ENCODE results near the gene PPFIBP2. TPM values are rescaled to one million over a fixed set of nuclear protein-coding genes. Genes with fewer than 3 reads are reported as not detected.

The PPFIBP2 gene
- total and polyA plus RNA-seq, 2 donors (not counting 1 experiment from before 2014, with no cell fraction given) = 22.3 to 175 TPM

DNA sequence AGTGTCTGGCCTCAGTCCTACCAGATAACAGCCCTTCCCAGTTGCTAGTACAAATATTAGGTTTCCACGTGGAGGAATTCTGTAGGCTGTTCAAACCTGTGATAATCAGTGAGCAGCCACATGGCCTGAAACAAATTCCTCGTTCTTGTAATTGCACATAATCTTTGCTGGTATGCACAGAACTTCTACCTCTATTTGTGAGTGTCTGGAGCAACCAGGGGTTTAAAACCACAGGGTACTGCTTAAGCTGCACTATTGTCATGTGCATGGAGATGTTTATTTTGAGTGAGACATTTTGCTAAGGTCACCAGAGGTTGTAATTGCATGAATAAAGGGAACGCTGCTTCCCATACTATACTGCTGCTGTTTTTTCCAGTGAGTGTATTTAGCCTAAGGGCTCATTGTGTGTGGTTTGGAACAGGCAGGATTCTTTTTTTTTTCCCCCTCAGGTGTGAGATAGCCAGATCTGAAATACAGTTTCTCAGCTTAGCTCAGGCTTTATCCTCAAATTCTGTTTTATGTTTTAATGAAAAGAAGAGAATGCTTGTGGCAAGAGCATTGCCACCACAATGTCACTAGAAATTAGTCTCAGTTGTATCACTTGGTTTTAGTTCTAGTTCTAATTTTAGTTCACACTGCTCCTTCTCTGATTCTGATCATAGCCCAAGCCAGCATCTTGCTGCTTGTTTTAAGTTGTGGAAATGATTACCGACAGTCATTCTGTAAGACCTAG is 99.0 kb downstream of the PPFIBP2 start:
- Histone ChIP-seq H3K9ac (ENCODE audit: low read length) (no peak overlapping the region), H3K4me2 (replicated peaks; ENCODE audit: low read depth, low read length, poor library complexity, severe bottlenecking) (no peak overlapping the region), H2AFZ (ENCODE audit: insufficient read depth, low read depth, low read length, poor library complexity, severe bottlenecking) (no peak overlapping the region), H3K9me3 (ENCODE audit: control extremely low read depth in 1 of 3, control insufficient read depth in 2 of 3, insufficient read depth in 1 of 3, low read length in 2 of 3) (no peaks in the 10 kb centered on the region), H3K27me3 (replicated peaks in 1 of 4; ENCODE audit: control extremely low read depth in 1 of 4, control insufficient read depth in 3 of 4, insufficient read depth in 4 of 4, low read length in 3 of 4) (no peaks in the 10 kb centered on the region), H3K27ac (ENCODE audit: low read length in 2 of 2) (no peak overlapping the region), H3K4me1 (ENCODE audit: control insufficient read depth in 2 of 2, insufficient read depth in 2 of 2, low read length in 2 of 2) (no peaks in the 10 kb centered on the region), H3K4me3 (ENCODE audit: control extremely low read depth in 1 of 5, extremely low read depth in 1 of 5, insufficient read depth in 1 of 5, low read depth in 2 of 5, low read length in 4 of 5) (no peak overlapping the region), H3K36me3 (replicated peaks in 1 of 2; ENCODE audit: control extremely low read depth in 1 of 2, control insufficient read depth in 1 of 2, extremely low read depth in 1 of 2, insufficient read depth in 2 of 2, low read length in 1 of 2) (peaks cover 0 to 50% of the 10 kb centered on the region in 2 experiments), H3K79me2 (ENCODE audit: control insufficient read depth, insufficient read depth, low read length) (no peaks in the 10 kb centered on the region), H4K20me1 (ENCODE audit: control insufficient read depth, insufficient read depth, low read length, poor library complexity, severe bottlenecking) (no peaks in the 10 kb centered on the region)
- DNase-seq = no peak
- no peaks in the 10 kb centered on the region for H3K27me3 Mint-ChIP-seq
- no peak overlapping the region for H3K4me3 Mint-ChIP-seq
- no peaks in the 10 kb centered on the region for H3K9me3 Mint-ChIP-seq (ENCODE audit: insufficient read depth)
- no peak for ATAC-seq (ENCODE audit: low read depth)
- H3K27ac Mint-ChIP-seq = no peak overlapping the region
- POLR2A ChIA-PET = no interaction called here
- WGBS (ENCODE audit: insufficient coverage) = 100% methylated on average over 1 of the region's 4 CpGs
- TF ChIP-seq, protein P1, sequence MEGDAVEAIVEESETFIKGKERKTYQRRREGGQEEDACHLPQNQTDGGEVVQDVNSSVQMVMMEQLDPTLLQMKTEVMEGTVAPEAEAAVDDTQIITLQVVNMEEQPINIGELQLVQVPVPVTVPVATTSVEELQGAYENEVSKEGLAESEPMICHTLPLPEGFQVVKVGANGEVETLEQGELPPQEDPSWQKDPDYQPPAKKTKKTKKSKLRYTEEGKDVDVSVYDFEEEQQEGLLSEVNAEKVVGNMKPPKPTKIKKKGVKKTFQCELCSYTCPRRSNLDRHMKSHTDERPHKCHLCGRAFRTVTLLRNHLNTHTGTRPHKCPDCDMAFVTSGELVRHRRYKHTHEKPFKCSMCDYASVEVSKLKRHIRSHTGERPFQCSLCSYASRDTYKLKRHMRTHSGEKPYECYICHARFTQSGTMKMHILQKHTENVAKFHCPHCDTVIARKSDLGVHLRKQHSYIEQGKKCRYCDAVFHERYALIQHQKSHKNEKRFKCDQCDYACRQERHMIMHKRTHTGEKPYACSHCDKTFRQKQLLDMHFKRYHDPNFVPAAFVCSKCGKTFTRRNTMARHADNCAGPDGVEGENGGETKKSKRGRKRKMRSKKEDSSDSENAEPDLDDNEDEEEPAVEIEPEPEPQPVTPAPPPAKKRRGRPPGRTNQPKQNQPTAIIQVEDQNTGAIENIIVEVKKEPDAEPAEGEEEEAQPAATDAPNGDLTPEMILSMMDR (IDR thresholded peaks at IDR 0.05) = no peak
- TF ChIP-seq EZH2 (IDR thresholded peaks at IDR 0.05; ENCODE audit: borderline replicate concordance, insufficient read depth, low read depth, low read length, poor library complexity, severe bottlenecking) = no peak
- intact Hi-C loops (cut with micrococcal nuclease) = no loop called here
- H3K4me1 Mint-ChIP-seq = no peaks in the 10 kb centered on the region
- CTCF ChIA-PET = no interaction called here

DNA sequence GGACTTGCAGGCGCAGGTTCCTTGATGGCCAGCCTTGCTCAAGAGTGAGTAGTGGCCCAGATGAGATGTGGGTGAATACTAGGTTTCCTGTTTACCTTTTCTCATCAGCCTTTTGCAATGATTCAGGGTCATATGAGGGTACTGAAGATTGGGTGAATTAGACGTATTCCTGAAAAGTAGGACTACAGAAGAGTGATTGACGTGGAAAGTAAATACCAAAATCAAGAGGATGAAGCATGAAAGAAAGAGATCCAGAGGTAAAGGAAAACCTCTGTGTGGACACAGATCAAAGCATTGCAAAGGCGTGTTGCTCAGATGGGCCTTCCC is 99.6 kb downstream of the PPFIBP2 start:
- CTCF ChIA-PET = no interaction called here
- Histone ChIP-seq H2AFZ (ENCODE audit: insufficient read depth, low read depth, low read length, poor library complexity, severe bottlenecking) (no peak overlapping the region), H3K36me3 (replicated peaks in 1 of 2; ENCODE audit: control extremely low read depth in 1 of 2, control insufficient read depth in 1 of 2, extremely low read depth in 1 of 2, insufficient read depth in 2 of 2, low read length in 1 of 2) (peaks cover 0 to 52% of the 10 kb centered on the region in 2 experiments), H3K9ac (ENCODE audit: low read length) (no peak overlapping the region), H3K27me3 (replicated peaks in 1 of 4; ENCODE audit: control extremely low read depth in 1 of 4, control insufficient read depth in 3 of 4, insufficient read depth in 4 of 4, low read length in 3 of 4) (no peaks in the 10 kb centered on the region), H3K27ac (ENCODE audit: low read length in 2 of 2) (no peak overlapping the region), H3K4me2 (replicated peaks; ENCODE audit: low read depth, low read length, poor library complexity, severe bottlenecking) (no peak overlapping the region), H3K9me3 (ENCODE audit: control extremely low read depth in 1 of 3, control insufficient read depth in 2 of 3, insufficient read depth in 1 of 3, low read length in 2 of 3) (no peaks in the 10 kb centered on the region), H4K20me1 (ENCODE audit: control insufficient read depth, insufficient read depth, low read length, poor library complexity, severe bottlenecking) (no peaks in the 10 kb centered on the region), H3K79me2 (ENCODE audit: control insufficient read depth, insufficient read depth, low read length) (no peaks in the 10 kb centered on the region), H3K4me3 (ENCODE audit: control extremely low read depth in 1 of 5, extremely low read depth in 1 of 5, insufficient read depth in 1 of 5, low read depth in 2 of 5, low read length in 4 of 5) (no peak overlapping the region), H3K4me1 (ENCODE audit: control insufficient read depth in 2 of 2, insufficient read depth in 2 of 2, low read length in 2 of 2) (no peaks in the 10 kb centered on the region)
- no peak for DNase-seq
- 100% methylated on average over 3 of the region's 4 CpGs for WGBS (ENCODE audit: insufficient coverage)
- Mint-ChIP-seq H3K4me3 (no peak overlapping the region), H3K9me3 (ENCODE audit: insufficient read depth) (no peaks in the 10 kb centered on the region), H3K27me3 (no peaks in the 10 kb centered on the region), H3K27ac (no peak overlapping the region), H3K4me1 (no peaks in the 10 kb centered on the region)
- intact Hi-C loops (cut with micrococcal nuclease) = no loop called here
- no peak for TF ChIP-seq EZH2 (IDR thresholded peaks at IDR 0.05; ENCODE audit: borderline replicate concordance, insufficient read depth, low read depth, low read length, poor library complexity, severe bottlenecking)
- TF ChIP-seq, protein P1 (IDR thresholded peaks at IDR 0.05) = no peak
- no peak for ATAC-seq (ENCODE audit: low read depth)
- POLR2A ChIA-PET = no interaction called here

All from B cell (primary cell).